Right cardiac atrium (tissue), 5 donors: ENCODE measurements around the gene SLC8A1. TPM values are rescaled to one million over a fixed set of nuclear protein-coding genes. Genes with fewer than 3 reads are reported as not detected.
"Not testable (repeated sequence)": the region's sequence is repeated elsewhere in the genome, so short reads cannot be mapped to it uniquely, and the experiment has no call there.

ENCODE experiments used
- ATAC-seq, 2 donors: fragments of 200-7000 bp; cut with Tn5 transposase; one replicate each; pipeline versions ENCODE4 v1.8.0 to v1.9.1; 2020; ENCODE audit warnings: moderate library complexity in 2 of 2, mild to moderate bottlenecking in 1 of 2
- DNase-seq, 3 donors: peaks; one replicate each; pipeline ENCODE4 v3.0.0-alpha.2; 2020
- H3K27ac ChIP-seq: one replicate; pipeline ENCODE4 v1.5.1; 2013; ENCODE audit warnings: mild to moderate bottlenecking, low read length, control low read depth, moderate library complexity
- H3K27me3 ChIP-seq: one replicate; pipeline ENCODE4 v1.6.1; 2013; ENCODE audit not compliant: control insufficient read depth, insufficient read depth
- H3K4me1 ChIP-seq: one replicate; pipeline ENCODE4 v1.6.1; 2013; ENCODE audit warnings: low read length; ENCODE audit not compliant: control insufficient read depth, insufficient read depth
- H3K4me3 ChIP-seq: one replicate; pipeline ENCODE4 v1.5.1; 2013; ENCODE audit warnings: low read length, control low read depth
- H3K9me3 ChIP-seq: one replicate; pipeline ENCODE4 v1.6.1; 2013; ENCODE audit warnings: low read length; ENCODE audit not compliant: control insufficient read depth
- WGBS: extraction: QIAGEN DNeasy Blood & Tissue Kit; methylation state at CpG from one replicate; pipeline ENCODE4 v1.1.7; 2013; 5-methylcytosine and 5-hydroxymethylcytosine counted together
- intact Hi-C, 4 donors: fragments of 100-400 bp; cut with DNase I; formaldehyde crosslinking; loops; one replicate each; pipeline versions ENCODE4 v1.11.0 to v1.14.0; 2022 to 2023
- polyA plus RNA-seq: library from polyadenylated mRNA; stranded (reverse); fragments of 200-250 nt; gene quantifications from one replicate; pipeline ENCODE4 v1.2.3, GENCODE V29; 2013
- total RNA-seq, 4 donors: library from RNA; stranded (reverse); fragmentation: NEBNext Ultra II Directional; extraction: Animal tissue kit (Norgen Biotek cat#: 25700); gene quantifications; one replicate each; pipeline ENCODE4 v1.2.1, GENCODE V29; 2021
- donor health status: healthy with polysubstance abuse.
- donor health status: DM: no; HTN: yes; CAD: no.
- donor health status: DM: no; HTN: no; CAD: no.
- donor health status: DM: no; HTN: yes; CAD: no; lungs with severe emphysema.
- donor health status: DM: yes; HTN: yes; CAD: no.

Gene SLC8A1
- total and polyA plus RNA-seq, 5 donors: 41.8 to 907 (median 790) TPM

DNA sequence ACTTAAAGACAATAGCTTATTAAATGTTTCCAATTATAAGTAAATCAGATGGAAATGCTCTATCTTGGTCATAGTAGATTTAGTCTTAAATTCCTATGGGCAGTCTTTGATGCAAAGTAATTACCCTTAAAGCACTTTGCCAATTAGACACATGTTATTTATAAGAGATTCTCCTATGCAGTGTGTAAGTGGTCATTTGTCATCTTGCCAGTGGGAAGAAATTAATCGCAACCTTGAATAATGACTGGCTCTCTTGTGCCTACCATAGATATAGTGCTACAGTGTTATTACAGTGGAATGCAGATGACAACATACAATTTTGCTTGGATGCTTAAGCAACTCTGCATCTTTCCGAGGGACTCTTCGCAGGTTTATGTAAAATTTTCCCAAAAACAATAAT, 361.8 kb downstream of the SLC8A1 start:
- H3K4me1 ChIP-seq: peaks cover 3% of the 10 kb centered on the region
- no peak overlapping the region for H3K4me3 ChIP-seq
- intact Hi-C loops: no loop called here
- DNase-seq: no peak
- H3K27me3 ChIP-seq: no peaks in the 10 kb centered on the region
- no peak for ATAC-seq
- 88% methylated on average over 3 of the region's 3 CpGs for WGBS
- no peak overlapping the region for H3K27ac ChIP-seq
- no peaks in the 10 kb centered on the region for H3K9me3 ChIP-seq

DNA sequence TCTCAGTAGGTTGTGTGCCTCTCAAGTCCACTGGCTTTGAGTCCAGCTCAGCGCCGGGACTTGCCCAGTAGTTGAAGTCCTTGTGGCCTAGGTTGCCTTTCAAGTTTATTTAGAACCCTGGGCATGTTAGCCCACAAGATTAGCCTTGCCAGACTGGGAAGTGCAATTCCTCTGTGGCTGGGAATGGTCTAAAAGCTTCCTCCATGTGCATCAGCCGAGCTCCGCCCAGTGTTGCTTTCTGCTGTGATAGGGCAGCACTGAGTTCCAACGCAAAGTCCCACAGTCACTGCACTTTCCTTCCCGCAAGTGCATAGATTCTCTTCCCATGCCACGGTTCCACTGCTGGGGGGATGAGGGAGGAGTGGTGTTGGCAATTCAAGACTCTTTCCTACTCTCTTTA, 364.0 kb downstream of the SLC8A1 start:
- DNase-seq (peak in 1 of 3 donors; percentile 28), ATAC-seq (peak in 1 of 2 donors; percentile 34)

DNA sequence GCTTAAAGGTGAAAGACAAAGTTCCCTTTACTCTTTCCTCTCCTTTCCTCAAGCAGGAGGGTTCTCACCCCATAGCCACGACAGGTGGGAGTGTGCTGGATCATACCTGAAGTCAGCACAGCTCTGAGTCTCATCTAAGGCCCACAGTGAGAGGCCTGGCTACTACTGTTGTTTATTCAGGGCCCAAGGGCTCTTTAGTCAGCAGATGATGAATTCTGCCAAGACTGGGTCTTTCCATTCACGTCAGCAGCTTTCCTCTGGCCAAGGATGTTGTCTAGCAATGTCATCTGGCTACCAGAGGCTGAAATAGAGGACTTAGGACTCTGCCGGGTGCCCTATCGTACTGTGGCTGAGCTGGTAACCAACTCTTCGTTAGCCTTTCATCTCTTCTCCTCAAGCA, 364.5 kb downstream of the SLC8A1 start:
- intact Hi-C loops: no loop called here
- Histone ChIP-seq H3K4me1 (peaks cover 3% of the 10 kb centered on the region), H3K4me3 (no peak overlapping the region), H3K9me3 (no peaks in the 10 kb centered on the region), H3K27ac (no peak overlapping the region), H3K27me3 (no peaks in the 10 kb centered on the region)
- peak; percentile 65 to 80 for ATAC-seq
- DNase-seq: peak in 1 of 3 donors; percentile 32
- 54% methylated on average over 5 of the region's 5 CpGs for WGBS

More for the DNA sequence above, 364.0 kb downstream of the SLC8A1 start:
- Histone ChIP-seq H3K27me3 (no peaks in the 10 kb centered on the region), H3K27ac (no peak overlapping the region), H3K9me3 (no peaks in the 10 kb centered on the region), H3K4me3 (no peak overlapping the region), H3K4me1 (peaks cover 3% of the 10 kb centered on the region)
- intact Hi-C loops: no loop called here
- 95% methylated on average over 7 of the region's 7 CpGs for WGBS

DNA sequence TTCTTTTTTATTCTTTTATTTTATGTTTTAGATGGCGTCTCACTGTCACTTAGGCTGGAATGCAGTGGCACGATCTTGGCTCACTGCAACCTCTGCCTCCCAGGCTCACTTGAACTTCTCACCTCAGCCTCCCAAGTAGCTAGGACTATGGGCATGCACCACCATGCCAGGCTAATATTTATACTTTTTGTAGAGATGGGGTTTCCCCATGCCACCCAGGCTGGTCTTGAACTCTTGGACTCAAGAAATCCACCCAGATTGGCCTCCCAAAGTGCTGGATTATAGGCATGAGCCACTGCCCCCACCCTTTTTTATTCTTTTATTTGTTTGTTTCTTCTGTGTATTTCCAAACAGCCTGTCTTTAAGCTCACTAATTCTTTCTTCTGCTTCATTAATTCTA, 366.1 kb downstream of the SLC8A1 start:
- Histone ChIP-seq H3K27ac (no peak overlapping the region), H3K9me3 (no peaks in the 10 kb centered on the region), H3K4me1 (peaks cover 3% of the 10 kb centered on the region), H3K27me3 (no peaks in the 10 kb centered on the region), H3K4me3 (no peak overlapping the region)
- ATAC-seq (no peak), DNase-seq (no peak)
- 85% methylated on average over 2 of the region's 2 CpGs for WGBS
- intact Hi-C loops: no loop called here

DNA sequence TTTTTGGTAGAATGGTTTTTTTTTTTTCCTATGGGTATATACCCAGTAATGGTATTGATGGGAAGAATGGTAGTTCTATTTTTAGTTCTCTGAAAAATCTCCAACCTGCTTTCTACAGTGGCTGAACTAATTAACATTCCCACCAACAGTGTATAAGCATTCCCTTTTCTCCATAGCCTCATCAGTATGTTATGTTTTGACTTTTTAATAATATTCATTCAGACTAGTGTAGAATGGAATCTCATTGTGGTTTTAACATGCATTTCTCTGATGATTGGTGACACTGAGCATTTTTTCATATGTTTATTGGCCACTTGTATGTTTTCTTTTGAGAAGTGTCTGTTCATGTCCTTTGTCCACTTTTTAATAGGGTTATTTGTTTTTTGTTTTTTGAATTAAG, 378.6 kb downstream of the SLC8A1 start:
- H3K4me3 ChIP-seq, H3K27ac ChIP-seq, H3K27me3 ChIP-seq, DNase-seq, H3K4me1 ChIP-seq, H3K9me3 ChIP-seq, intact Hi-C loops, ATAC-seq: not testable (repeated sequence)

DNA sequence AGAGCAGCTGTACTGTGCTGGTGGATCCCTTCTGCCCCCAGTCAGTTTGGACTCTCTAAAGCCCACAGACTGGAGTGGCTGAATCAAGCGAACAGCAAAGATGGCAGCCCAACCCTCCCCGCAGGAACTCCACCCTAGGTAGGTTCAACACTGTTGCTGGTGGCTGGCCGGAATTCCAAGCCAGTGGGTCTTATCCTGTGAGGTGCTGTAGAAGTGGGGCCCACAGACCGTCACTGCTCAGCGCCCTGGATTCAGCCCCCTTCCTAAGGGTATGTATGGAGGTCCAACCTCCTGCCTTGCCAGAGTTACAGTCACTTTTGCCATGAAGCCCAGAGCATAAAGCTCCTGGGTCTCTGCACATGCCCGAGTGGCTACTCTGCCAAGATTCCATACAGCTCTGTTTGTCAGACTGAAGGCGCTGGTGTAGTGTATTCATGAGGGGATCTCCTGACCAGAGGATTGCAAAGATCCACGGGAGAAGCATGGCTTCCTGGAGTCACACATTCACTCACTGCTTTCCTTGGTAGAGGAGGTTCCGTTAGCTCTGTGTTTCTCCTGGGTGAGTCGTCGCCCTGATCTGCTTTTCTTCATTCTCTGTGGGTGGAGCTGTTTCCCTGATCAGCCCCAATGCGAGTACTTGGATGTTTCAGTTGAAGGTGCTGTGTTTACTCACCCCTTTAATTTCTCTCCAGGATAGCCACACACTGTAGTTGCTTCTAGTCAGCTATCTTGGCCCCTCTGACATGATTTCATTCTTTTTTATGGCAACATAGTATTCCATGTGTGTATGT, 379.3 kb downstream of the SLC8A1 start:
- no peak for ATAC-seq
- WGBS: 90% methylated on average over 12 of the region's 12 CpGs
- H3K9me3 ChIP-seq: no peaks in the 10 kb centered on the region
- no peak overlapping the region for H3K27ac ChIP-seq
- intact Hi-C loops: no loop called here
- H3K4me3 ChIP-seq: no peak overlapping the region
- peak in 1 of 3 donors; percentile 28 for DNase-seq
- no peaks in the 10 kb centered on the region for H3K27me3 ChIP-seq
- no peaks in the 10 kb centered on the region for H3K4me1 ChIP-seq

DNA sequence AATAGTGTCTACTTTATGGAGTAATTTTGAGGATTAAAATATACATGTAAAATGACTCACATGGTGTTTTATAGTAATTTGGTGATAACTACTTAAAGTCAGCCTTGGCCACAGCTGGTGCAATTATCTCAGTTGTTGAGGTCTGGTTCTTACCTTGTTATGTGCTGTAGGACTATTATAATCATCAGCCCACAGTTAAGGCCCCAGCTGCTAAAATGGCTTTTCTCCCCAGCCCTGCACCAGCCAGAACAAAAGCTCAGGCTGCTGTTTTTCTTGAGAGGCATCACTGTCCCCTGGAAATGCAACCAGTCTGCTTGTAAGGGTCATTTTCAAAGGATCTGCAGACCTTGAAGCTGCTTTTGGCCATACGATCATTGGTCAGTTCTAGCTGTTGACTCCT, 389.5 kb downstream of the SLC8A1 start:
- H3K27ac ChIP-seq: no peak overlapping the region
- no peak for DNase-seq
- H3K4me3 ChIP-seq: no peak overlapping the region
- 78% methylated on average over 1 of the region's 1 CpG for WGBS
- intact Hi-C loops: no loop called here
- no peaks in the 10 kb centered on the region for H3K4me1 ChIP-seq
- no peak for ATAC-seq
- H3K9me3 ChIP-seq: no peaks in the 10 kb centered on the region
- no peaks in the 10 kb centered on the region for H3K27me3 ChIP-seq

DNA sequence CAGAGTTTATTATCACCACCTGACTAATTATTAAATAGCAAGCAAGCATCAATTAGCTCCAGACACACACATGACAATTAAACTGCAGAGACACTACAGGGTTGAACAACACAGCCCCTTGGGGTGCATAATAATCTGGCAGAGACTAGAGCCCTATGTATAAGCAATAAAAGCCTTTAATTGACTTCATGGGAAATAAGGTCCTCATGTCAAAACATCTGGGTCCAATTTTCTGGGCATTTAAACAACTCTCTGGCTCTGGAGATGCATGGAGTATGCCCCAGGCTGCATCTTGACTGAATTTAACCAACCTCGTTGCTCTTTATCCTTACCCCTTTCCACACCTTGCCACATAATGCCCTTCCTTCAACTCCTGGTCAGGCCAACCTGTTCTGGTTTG, 402.1 kb downstream of the SLC8A1 start:
- H3K4me1 ChIP-seq: no peaks in the 10 kb centered on the region
- no peaks in the 10 kb centered on the region for H3K27me3 ChIP-seq
- H3K27ac ChIP-seq: no peak overlapping the region
- ATAC-seq: no peak
- WGBS: 68% methylated on average over 1 of the region's 1 CpG
- no peaks in the 10 kb centered on the region for H3K9me3 ChIP-seq
- intact Hi-C loops: no loop called here
- H3K4me3 ChIP-seq: no peak overlapping the region
- DNase-seq: no peak

DNA sequence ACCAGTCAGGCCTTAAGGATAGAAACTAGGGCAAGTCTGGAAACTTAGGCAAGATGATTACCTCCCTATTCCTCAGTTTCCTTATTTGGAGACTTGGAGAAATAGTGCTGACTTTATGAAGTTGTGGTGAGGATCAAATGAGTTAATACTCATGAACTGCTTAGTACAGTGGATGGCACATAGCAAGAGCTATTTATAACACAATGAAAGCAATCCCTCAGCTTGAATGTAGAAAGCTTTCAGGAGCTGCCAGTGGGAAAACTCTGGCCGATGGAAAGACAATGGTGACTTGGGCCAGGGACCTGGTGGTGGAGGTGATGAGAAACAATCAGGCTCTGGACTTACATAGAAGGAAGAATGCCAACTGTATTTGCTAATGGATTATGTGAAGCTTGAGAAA, 403.4 kb downstream of the SLC8A1 start:
- no peaks in the 10 kb centered on the region for H3K4me1 ChIP-seq
- no peak overlapping the region for H3K4me3 ChIP-seq
- DNase-seq (no peak), ATAC-seq (no peak)
- H3K9me3 ChIP-seq: no peaks in the 10 kb centered on the region
- H3K27ac ChIP-seq: no peak overlapping the region
- H3K27me3 ChIP-seq: no peaks in the 10 kb centered on the region
- intact Hi-C loops: no loop called here
- 45% methylated on average over 1 of the region's 1 CpG for WGBS

DNA sequence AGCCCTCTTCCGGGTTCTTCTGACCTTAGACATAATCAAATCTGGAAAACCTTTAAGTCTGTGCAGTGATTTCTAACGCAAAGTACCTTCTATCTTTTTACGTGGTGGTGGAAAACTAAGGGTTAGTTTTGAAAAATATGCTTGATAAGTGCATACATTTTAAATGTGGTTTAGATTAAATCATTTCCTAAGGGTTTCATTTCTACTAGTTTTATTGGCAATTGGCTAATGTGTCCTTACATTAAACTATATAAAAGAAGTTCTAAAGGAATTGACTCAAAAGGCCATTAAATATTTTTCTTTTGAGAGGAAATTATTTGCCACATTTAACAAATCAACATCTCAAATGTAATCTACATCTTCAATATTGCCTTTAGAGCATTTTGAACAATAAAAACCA, 404.5 kb downstream of the SLC8A1 start:
- Histone ChIP-seq H3K27me3 (no peaks in the 10 kb centered on the region), H3K4me3 (no peak overlapping the region), H3K27ac (no peak overlapping the region), H3K4me1 (no peaks in the 10 kb centered on the region), H3K9me3 (no peaks in the 10 kb centered on the region)
- ATAC-seq (no peak), DNase-seq (no peak)
- intact Hi-C loops: no loop called here
- 85% methylated on average over 3 of the region's 3 CpGs for WGBS
